WTC11 (cell line): ENCODE measurements around the gene NLRP7. TPM values are rescaled to one million over a fixed set of nuclear protein-coding genes. Genes with fewer than 3 reads are reported as not detected.
"Not testable (repeated sequence)": the region's sequence is repeated elsewhere in the genome, so short reads cannot be mapped to it uniquely, and the experiment has no call there.

Source experiments
- ATAC-seq: fragments of 200-7000 bp; cut with Tn5 transposase; 2 replicates; pipeline ENCODE4 v1.10.0; 2021; ENCODE audit warnings: mild to moderate bottlenecking, moderate library complexity
- CTCF ChIA-PET: fragments of 300-600 bp; sonication (Branson Sonifier 250); formaldehyde crosslinking; loops from one replicate; lab custom pipeline; 2021; ENCODE audit warnings: antibody characterized with exemption; lab: Charles Lee
- POLR2A ChIA-PET: fragments of 350-600 bp; sonication (Branson Sonifier 250); formaldehyde crosslinking; loops from one replicate; lab custom pipeline; 2021; ENCODE audit warnings: antibody characterized with exemption; lab: Charles Lee
- DNase-seq: peaks from one replicate; pipeline ENCODE4 v3.0.0; 2021; ENCODE audit warnings: low spot score
- H3K27ac Mint-ChIP-seq: 2 replicates; pipeline ENCODE4 v1.8.0; 2021; ENCODE audit warnings: mixed read lengths
- H3K27me3 Mint-ChIP-seq: 2 replicates; pipeline ENCODE4 v1.8.0; 2021; ENCODE audit warnings: low read depth, mild to moderate bottlenecking, moderate library complexity, mixed read lengths
- H3K36me3 Mint-ChIP-seq: 2 replicates; pipeline ENCODE4 v1.8.0; 2021; ENCODE audit warnings: mixed read lengths
- H3K4me1 Mint-ChIP-seq: 2 replicates; pipeline ENCODE4 v1.8.0; 2022; ENCODE audit warnings: mixed read lengths
- H3K4me3 Mint-ChIP-seq: 2 replicates; pipeline ENCODE4 v1.8.0; 2021; ENCODE audit warnings: mild to moderate bottlenecking, moderate library complexity, mixed read lengths
- H3K9me3 Mint-ChIP-seq: 2 replicates; pipeline ENCODE4 v1.8.0; 2021; ENCODE audit warnings: mixed read lengths
- ATF1 ChIP-seq: sonication (generic); formaldehyde crosslinking; IDR thresholded peaks from 2 replicates; pipeline ENCODE4 v1.8.1; 2023; ENCODE audit warnings: mild to moderate bottlenecking, moderate library complexity, missing genetic modification reagents
- CBFB ChIP-seq: sonication (generic); formaldehyde crosslinking; IDR thresholded peaks from 2 replicates; pipeline ENCODE4 v1.8.1; 2022; ENCODE audit warnings: mild to moderate bottlenecking, low read depth, missing genetic modification reagents
- CDX4 ChIP-seq: fragments of 250-450 bp; sonication (Bioruptor Pico); IDR thresholded peaks from 2 replicates; pipeline ENCODE4 v1.9.0; 2021; ENCODE audit warnings: moderate library complexity, mild to moderate bottlenecking, inconsistent platforms, borderline replicate concordance
- CREM ChIP-seq: sonication (generic); formaldehyde crosslinking; IDR thresholded peaks from 2 replicates; pipeline ENCODE4 v1.8.1; 2022; ENCODE audit warnings: mild to moderate bottlenecking, missing genetic modification reagents, moderate library complexity
- ERG ChIP-seq: fragments of 250-450 bp; sonication (Bioruptor Pico); IDR thresholded peaks from 2 replicates; pipeline ENCODE4 v1.8.0; 2021; ENCODE audit warnings: mild to moderate bottlenecking
- FOXP1 ChIP-seq: sonication (generic); formaldehyde crosslinking; IDR thresholded peaks from 2 replicates; pipeline ENCODE4 v1.8.0; 2022; ENCODE audit warnings: missing genetic modification reagents, mild to moderate bottlenecking, moderate library complexity, borderline replicate concordance
- GABPB1 ChIP-seq: sonication (generic); formaldehyde crosslinking; IDR thresholded peaks from 2 replicates; pipeline ENCODE4 v1.8.1; 2023; ENCODE audit warnings: mild to moderate bottlenecking, missing genetic modification reagents
- GRHL2 ChIP-seq: fragments of 250-450 bp; sonication (Bioruptor Pico); IDR thresholded peaks from 2 replicates; pipeline ENCODE4 v1.8.0; 2022; ENCODE audit warnings: mild to moderate bottlenecking, moderate library complexity; ENCODE audit not compliant: insufficient replicate concordance, severe bottlenecking
- KAT7 ChIP-seq: sonication (generic); formaldehyde crosslinking; IDR thresholded peaks from 2 replicates; pipeline ENCODE4 v1.8.1; 2023; ENCODE audit warnings: missing genetic modification reagents, mild to moderate bottlenecking, borderline replicate concordance
- MAX ChIP-seq: sonication (generic); formaldehyde crosslinking; IDR thresholded peaks from 2 replicates; pipeline ENCODE4 v1.8.0; 2022; ENCODE audit warnings: mild to moderate bottlenecking, missing genetic modification reagents
- NFE2L1 ChIP-seq: sonication (generic); formaldehyde crosslinking; IDR thresholded peaks from 2 replicates; pipeline ENCODE4 v1.8.1; 2023; ENCODE audit warnings: missing genetic modification reagents
- OVOL2 ChIP-seq: fragments of 250-450 bp; sonication (Bioruptor Pico); IDR thresholded peaks from 2 replicates; pipeline ENCODE4 v1.9.0; 2021; ENCODE audit warnings: mild to moderate bottlenecking, borderline replicate concordance
- PRRX2 ChIP-seq: fragments of 250-450 bp; sonication (Bioruptor Pico); IDR thresholded peaks from 2 replicates; pipeline ENCODE4 v1.8.0; 2021; ENCODE audit warnings: mild to moderate bottlenecking
- RELA ChIP-seq: sonication (generic); formaldehyde crosslinking; IDR thresholded peaks from 2 replicates; pipeline ENCODE4 v1.8.1; 2022; ENCODE audit warnings: missing genetic modification reagents, mild to moderate bottlenecking, borderline replicate concordance
- RORB ChIP-seq: fragments of 250-450 bp; sonication (Bioruptor Pico); IDR thresholded peaks from 2 replicates; pipeline ENCODE4 v1.9.0; 2021; ENCODE audit warnings: mild to moderate bottlenecking
- SP1 ChIP-seq: sonication (generic); formaldehyde crosslinking; conservative IDR thresholded peaks from 2 replicates; pipeline ENCODE4 v1.8.1; 2022; ENCODE audit warnings: missing genetic modification reagents
- USF1 ChIP-seq: sonication (generic); formaldehyde crosslinking; IDR thresholded peaks from 2 replicates; pipeline ENCODE4 v1.8.0; 2022; ENCODE audit warnings: mild to moderate bottlenecking, missing genetic modification reagents
- USF2 ChIP-seq: sonication (generic); formaldehyde crosslinking; IDR thresholded peaks from 2 replicates; pipeline ENCODE4 v1.8.1; 2023; ENCODE audit warnings: mild to moderate bottlenecking, missing genetic modification reagents, moderate library complexity
- ZBTB21 ChIP-seq: sonication (generic); formaldehyde crosslinking; IDR thresholded peaks from 2 replicates; pipeline ENCODE4 v1.8.1; 2023; ENCODE audit warnings: mild to moderate bottlenecking, missing genetic modification reagents, borderline replicate concordance
- ZNF232 ChIP-seq: sonication (generic); formaldehyde crosslinking; IDR thresholded peaks from 2 replicates; pipeline ENCODE4 v1.8.0; 2022; ENCODE audit warnings: mild to moderate bottlenecking, missing genetic modification reagents
- ZNF425 ChIP-seq: fragments of 250-450 bp; sonication (Bioruptor Pico); conservative IDR thresholded peaks from 2 replicates; pipeline ENCODE4 v1.9.0; 2021; ENCODE audit warnings: mild to moderate bottlenecking
- ZNF671 ChIP-seq: fragments of 250-450 bp; sonication (Bioruptor Pico); IDR thresholded peaks from 2 replicates; pipeline ENCODE4 v1.8.0; 2021; ENCODE audit warnings: mild to moderate bottlenecking
- total RNA-seq: library from RNA; stranded (reverse); gene quantifications from 3 replicates; pipeline ENCODE4 v1.2.3, GENCODE V29; 2021

NLRP7 gene
- total RNA-seq, 1 experiment from 2014 or later, result 6.8 TPM

GRCh38 chr19:54949412-54949811, 2.1 kb upstream of the NLRP7 start:
- no peak for DNase-seq
- ChIA-PET CTCF (interaction anchor here (2.5 kb wide), 1 partner anchor 68 kb away, joined by 7 read pairs; no protein-coding TSS in a partner anchor), POLR2A (no interaction called here)

GRCh38 chr19:54943772-54944361, 3.5 kb downstream of the NLRP7 start:
- H3K36me3 Mint-ChIP-seq, POLR2A ChIA-PET, H3K27me3 Mint-ChIP-seq, DNase-seq, H3K4me3 Mint-ChIP-seq, H3K9me3 Mint-ChIP-seq, CTCF ChIA-PET, H3K27ac Mint-ChIP-seq, ATAC-seq: not testable (repeated sequence)
- H3K4me1 Mint-ChIP-seq, result peaks cover 10% of the 10 kb centered on the region

More at GRCh38 chr19:54949412-54949811, 2.1 kb upstream of the NLRP7 start:
- Mint-ChIP-seq H3K27ac (no peak overlapping the region), H3K4me1 (peaks cover 24% of the 10 kb centered on the region), H3K9me3 (no peaks in the 10 kb centered on the region), H3K27me3 (no peaks in the 10 kb centered on the region), H3K4me3 (no peak overlapping the region), H3K36me3 (no peaks in the 10 kb centered on the region)
- no peak for ATAC-seq
- TF ChIP-seq CDX4 (CRISPR knock-in tag), result no peak
- TF ChIP-seq MAX (CRISPR knock-in tag), result no peak
- TF ChIP-seq USF2 (CRISPR knock-in tag), result no peak
- TF ChIP-seq GRHL2 (CRISPR knock-in tag), result no peak
- TF ChIP-seq GABPB1 (CRISPR knock-in tag), result no peak

- CTCF ChIA-PET, result interaction anchor here (3.5 kb wide), 1 partner anchor 58 kb away, joined by 25 read pairs; no protein-coding TSS in a partner anchor
- ATAC-seq, result peak; percentile 28; the same call in 1 of the 2 replicates
- H3K4me3 Mint-ChIP-seq, DNase-seq, H3K27ac Mint-ChIP-seq, POLR2A ChIA-PET, H3K36me3 Mint-ChIP-seq, H3K27me3 Mint-ChIP-seq, H3K9me3 Mint-ChIP-seq: not testable (repeated sequence)
- peaks cover 17% of the 10 kb centered on the region for H3K4me1 Mint-ChIP-seq
Measured at GRCh38 chr19:54939538-54939937, 7.8 kb downstream of the NLRP7 start.

- ATAC-seq, result no peak
- POLR2A ChIA-PET, result no interaction called here
- CTCF ChIA-PET, result interaction anchor here (3.5 kb wide), 1 partner anchor 58 kb away, joined by 25 read pairs; no protein-coding TSS in a partner anchor
- Mint-ChIP-seq H3K27ac (no peak overlapping the region), H3K4me1 (peaks cover 12% of the 10 kb centered on the region), H3K27me3 (no peaks in the 10 kb centered on the region), H3K36me3 (peaks cover 5% of the 10 kb centered on the region; the same call in 1 of the 2 replicates), H3K9me3 (no peaks in the 10 kb centered on the region), H3K4me3 (no peak overlapping the region)
- no peak for DNase-seq
- TF ChIP-seq SP1 (CRISPR knock-in tag), result no peak
- no peak for TF ChIP-seq FOXP1
- no peak for TF ChIP-seq CBFB
- no peak for TF ChIP-seq KAT7 (CRISPR knock-in tag)
- no peak for TF ChIP-seq RORB (CRISPR knock-in tag)
- no peak for TF ChIP-seq RELA (CRISPR knock-in tag)
- TF ChIP-seq NFE2L1, result no peak
- TF ChIP-seq USF1, result no peak
- TF ChIP-seq OVOL2 (CRISPR knock-in tag), result no peak
- no peak for TF ChIP-seq MAX (CRISPR knock-in tag)
- no peak for TF ChIP-seq ZNF671
- TF ChIP-seq ZBTB21 (CRISPR knock-in tag), result no peak
- no peak for TF ChIP-seq ZNF425 (CRISPR knock-in tag)
- no peak for TF ChIP-seq ATF1 (CRISPR knock-in tag)
- TF ChIP-seq CREM (CRISPR knock-in tag), result no peak
- TF ChIP-seq PRRX2, result no peak
- TF ChIP-seq ERG (CRISPR knock-in tag), result no peak
- no peak for TF ChIP-seq ZNF232 (CRISPR knock-in tag)
Measured at GRCh38 chr19:54938906-54939305, 8.4 kb downstream of the NLRP7 start.
